Left lung (tissue), 10 donors: ENCODE results near the gene NAALADL2. TPM values are rescaled to one million over a fixed set of nuclear protein-coding genes. Genes with fewer than 3 reads are reported as not detected.

Experiments used
- ATAC-seq: fragments of 200-7000 bp; cut with Tn5 transposase; one replicate; pipeline ENCODE4 v1.9.1; 2020; ENCODE audit warnings: moderate library complexity
- DNase-seq, 4 donors: peaks; one replicate each; pipeline ENCODE4 v3.0.0-alpha.2; 2013 to 2020
- H3K27ac ChIP-seq, 2 donors: fragments of 200-600 bp; sonication (generic) in 1 of 2; one replicate each; pipeline versions ENCODE4 v1.5.0 to v1.8.0; 2020 to 2021
- H3K27me3 ChIP-seq, 2 donors: fragments of 200-600 bp; sonication (generic) in 1 of 2; one replicate each; pipeline versions ENCODE4 v1.5.0 to v1.8.0; 2020 to 2021
- H3K36me3 ChIP-seq, 2 donors: fragments of 200-600 bp; sonication (generic) in 1 of 2; one replicate each; pipeline versions ENCODE4 v1.5.0 to v1.8.0; 2020 to 2021
- H3K4me1 ChIP-seq, 2 donors: fragments of 200-600 bp; one replicate each; pipeline ENCODE4 v1.8.0; 2021
- H3K4me3 ChIP-seq, 2 donors: fragments of 200-600 bp; sonication (generic) in 1 of 2; one replicate each; pipeline versions ENCODE4 v1.5.0 to v1.8.0; 2020 to 2021; ENCODE audit warnings: mild to moderate bottlenecking in 1 of 2
- H3K9me3 ChIP-seq, 2 donors: fragments of 200-600 bp; sonication (generic) in 1 of 2; one replicate each; pipeline versions ENCODE4 v1.5.0 to v1.8.0; 2020 to 2021
- intact Hi-C, 2 donors: fragments of 100-400 bp; cut with DNase I; formaldehyde crosslinking; loops; one replicate each; pipeline versions ENCODE4 v1.11.2 to v1.14.2; 2022
- polyA plus RNA-seq, 6 donors: library from polyadenylated mRNA; unstranded; fragments of 120-200 nt; gene quantifications; one replicate each; pipeline ENCODE4 v1.2.1, GENCODE V29; 2013; ENCODE audit not compliant: insufficient read length in 6 of 6
- total RNA-seq, 2 donors: library from RNA; stranded (reverse); fragmentation: NEBNext Ultra II Directional; extraction: Animal tissue kit (Norgen Biotek cat#: 25700); gene quantifications; one replicate each; pipeline ENCODE4 v1.2.1, GENCODE V29; 2021
- TF ChIP-seq, protein P1 (sequence below), 2 donors: fragments of 200-600 bp; sonication (generic) in 1 of 2; IDR thresholded peaks; one replicate each; pipeline versions ENCODE4 v1.5.0 to v1.8.0; 2021; ENCODE audit warnings: antibody characterized with exemption in 2 of 2
- donor health status: DM: no; HTN: yes; CAD: no.
- donor health status: DM: no; HTN: no; CAD: no.

Gene NAALADL2
- total and polyA plus RNA-seq, 8 donors: 9.8 to 23.3 (median 17.8) TPM

DNA sequence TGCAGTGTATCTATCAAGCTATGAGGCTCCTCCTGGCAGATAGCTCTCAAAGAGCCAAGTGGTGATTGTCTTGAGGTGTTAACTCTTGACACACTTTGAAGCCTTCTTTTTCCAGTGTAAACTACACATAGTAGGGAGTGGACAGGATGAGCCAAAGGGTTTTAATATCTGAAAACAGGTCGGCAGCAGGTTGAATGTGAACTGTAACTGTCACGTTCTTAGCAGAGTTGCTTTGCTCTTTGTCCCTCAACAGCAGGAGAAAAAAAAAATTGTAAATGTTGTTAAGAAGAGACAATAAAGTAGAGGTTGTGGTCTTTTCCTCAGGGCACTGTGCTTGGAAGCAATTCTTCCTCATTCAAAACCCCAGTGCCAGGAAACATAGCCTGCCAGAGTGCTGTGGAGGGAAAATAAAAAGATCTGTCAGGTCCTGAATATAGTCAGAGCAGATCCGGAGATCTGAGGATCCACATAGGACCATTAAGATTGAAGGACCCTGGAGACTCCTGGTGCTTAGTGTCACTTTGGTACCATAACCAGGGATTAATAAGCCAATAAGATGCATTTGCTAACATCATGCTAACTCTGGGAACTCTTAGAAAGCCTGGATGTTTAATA, 229.7 kb downstream of the NAALADL2 start:
- peaks cover 0 to 3% of the 10 kb centered on the region in 2 donors for H3K9me3 ChIP-seq
- TF ChIP-seq, protein P1, sequence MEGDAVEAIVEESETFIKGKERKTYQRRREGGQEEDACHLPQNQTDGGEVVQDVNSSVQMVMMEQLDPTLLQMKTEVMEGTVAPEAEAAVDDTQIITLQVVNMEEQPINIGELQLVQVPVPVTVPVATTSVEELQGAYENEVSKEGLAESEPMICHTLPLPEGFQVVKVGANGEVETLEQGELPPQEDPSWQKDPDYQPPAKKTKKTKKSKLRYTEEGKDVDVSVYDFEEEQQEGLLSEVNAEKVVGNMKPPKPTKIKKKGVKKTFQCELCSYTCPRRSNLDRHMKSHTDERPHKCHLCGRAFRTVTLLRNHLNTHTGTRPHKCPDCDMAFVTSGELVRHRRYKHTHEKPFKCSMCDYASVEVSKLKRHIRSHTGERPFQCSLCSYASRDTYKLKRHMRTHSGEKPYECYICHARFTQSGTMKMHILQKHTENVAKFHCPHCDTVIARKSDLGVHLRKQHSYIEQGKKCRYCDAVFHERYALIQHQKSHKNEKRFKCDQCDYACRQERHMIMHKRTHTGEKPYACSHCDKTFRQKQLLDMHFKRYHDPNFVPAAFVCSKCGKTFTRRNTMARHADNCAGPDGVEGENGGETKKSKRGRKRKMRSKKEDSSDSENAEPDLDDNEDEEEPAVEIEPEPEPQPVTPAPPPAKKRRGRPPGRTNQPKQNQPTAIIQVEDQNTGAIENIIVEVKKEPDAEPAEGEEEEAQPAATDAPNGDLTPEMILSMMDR (IDR thresholded peaks at IDR 0.05): no peak

DNA sequence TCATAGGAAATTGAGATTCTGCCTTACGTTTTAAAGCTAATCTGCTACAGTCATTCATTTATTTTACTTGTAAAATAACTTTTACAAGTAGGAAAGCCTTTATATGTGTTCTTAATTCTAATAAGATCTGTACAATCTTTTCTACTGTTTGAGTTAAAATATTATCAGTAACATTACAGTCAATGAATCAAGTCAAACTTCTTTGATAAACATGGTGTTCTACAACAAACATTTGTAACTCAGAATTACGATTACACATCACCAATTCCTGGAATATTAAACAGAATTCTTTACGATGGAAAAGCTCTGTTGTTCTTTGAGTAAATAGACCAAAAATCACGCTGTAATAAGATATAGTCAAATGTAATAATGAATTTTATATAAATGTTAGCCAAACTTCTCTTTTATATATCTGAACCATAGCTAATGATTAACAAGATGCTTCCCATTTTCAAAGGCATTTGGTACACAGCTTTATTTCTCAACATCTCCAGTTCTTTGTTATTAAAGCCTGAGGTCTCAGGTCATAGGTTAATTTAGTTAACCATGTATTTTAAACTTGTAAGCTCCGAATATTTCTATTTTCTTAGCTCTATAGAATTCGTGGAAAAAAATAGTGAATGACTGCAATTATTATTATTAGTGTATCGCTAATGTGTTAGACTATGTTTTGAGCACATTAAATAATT, 232.4 kb downstream of the NAALADL2 start:
- Histone ChIP-seq H3K4me3 (no peak overlapping the region), H3K9me3 (peaks cover 0 to 3% of the 10 kb centered on the region in 2 donors), H3K4me1 (no peaks in the 10 kb centered on the region), H3K27ac (no peak overlapping the region), H3K27me3 (no peaks in the 10 kb centered on the region), H3K36me3 (no peaks in the 10 kb centered on the region)
- intact Hi-C loops: no loop called here
- TF ChIP-seq, protein P1 (IDR thresholded peaks at IDR 0.05): no peak
- no peak for ATAC-seq
- DNase-seq: no peak

More for the DNA sequence above, 229.7 kb downstream of the NAALADL2 start:
- Histone ChIP-seq H3K4me1 (no peaks in the 10 kb centered on the region), H3K4me3 (no peak overlapping the region), H3K36me3 (no peaks in the 10 kb centered on the region), H3K27me3 (no peaks in the 10 kb centered on the region), H3K27ac (no peak overlapping the region)
- DNase-seq (no peak), ATAC-seq (no peak)
- intact Hi-C loops: no loop called here

DNA sequence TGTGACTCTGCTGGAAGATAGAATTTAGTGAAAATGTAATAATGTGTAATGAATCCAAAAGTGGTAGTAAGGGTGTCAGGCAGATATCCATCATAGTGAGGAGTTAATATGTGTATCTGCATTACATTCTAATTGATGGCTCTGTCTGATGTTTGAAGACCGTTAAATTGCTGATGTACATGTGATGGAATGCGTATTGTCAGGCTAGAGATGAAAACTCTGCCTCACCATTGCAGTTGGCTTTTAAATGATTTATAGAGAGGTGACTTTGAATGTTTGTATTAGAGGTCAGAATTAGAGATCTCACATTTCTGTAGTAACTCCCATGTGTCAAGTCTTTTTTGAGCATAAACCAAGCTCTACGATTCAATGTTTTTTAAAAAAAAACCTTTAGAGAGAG, 234.6 kb downstream of the NAALADL2 start:
- no peaks in the 10 kb centered on the region for H3K4me1 ChIP-seq
- no peak for DNase-seq
- intact Hi-C loops: no loop called here

DNA sequence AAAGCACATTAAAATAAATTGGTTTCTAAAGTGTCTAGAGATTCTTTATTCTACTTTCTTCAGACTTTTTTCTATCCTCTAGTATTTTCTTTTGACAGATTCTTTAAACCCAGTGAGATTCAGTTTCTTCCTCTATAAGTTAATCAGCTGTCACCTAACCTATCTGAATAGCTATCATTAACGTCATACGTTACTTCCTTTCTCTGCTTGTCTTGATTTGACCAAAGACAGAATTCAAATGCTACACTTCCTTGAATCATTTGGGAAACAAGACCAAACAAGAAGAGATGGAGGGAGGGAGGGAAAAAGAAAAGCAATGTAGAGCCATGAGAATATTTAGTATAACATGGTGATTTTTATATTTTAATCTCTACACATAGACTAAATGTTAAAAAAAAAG, 235.2 kb downstream of the NAALADL2 start:
- intact Hi-C loops: no loop called here
- H3K27me3 ChIP-seq: no peaks in the 10 kb centered on the region
- no peaks in the 10 kb centered on the region for H3K9me3 ChIP-seq
- no peak for DNase-seq
- TF ChIP-seq, protein P1 (IDR thresholded peaks at IDR 0.05): no peak
- no peak for ATAC-seq
- H3K27ac ChIP-seq: no peak overlapping the region
- no peak overlapping the region for H3K4me3 ChIP-seq
- H3K4me1 ChIP-seq: no peaks in the 10 kb centered on the region
- no peaks in the 10 kb centered on the region for H3K36me3 ChIP-seq

More for the DNA sequence above, 234.6 kb downstream of the NAALADL2 start:
- no peak for ATAC-seq
- Histone ChIP-seq H3K4me3 (no peak overlapping the region), H3K9me3 (no peaks in the 10 kb centered on the region), H3K27ac (no peak overlapping the region), H3K36me3 (no peaks in the 10 kb centered on the region), H3K27me3 (no peaks in the 10 kb centered on the region)
- TF ChIP-seq, protein P1 (IDR thresholded peaks at IDR 0.05): no peak

DNA sequence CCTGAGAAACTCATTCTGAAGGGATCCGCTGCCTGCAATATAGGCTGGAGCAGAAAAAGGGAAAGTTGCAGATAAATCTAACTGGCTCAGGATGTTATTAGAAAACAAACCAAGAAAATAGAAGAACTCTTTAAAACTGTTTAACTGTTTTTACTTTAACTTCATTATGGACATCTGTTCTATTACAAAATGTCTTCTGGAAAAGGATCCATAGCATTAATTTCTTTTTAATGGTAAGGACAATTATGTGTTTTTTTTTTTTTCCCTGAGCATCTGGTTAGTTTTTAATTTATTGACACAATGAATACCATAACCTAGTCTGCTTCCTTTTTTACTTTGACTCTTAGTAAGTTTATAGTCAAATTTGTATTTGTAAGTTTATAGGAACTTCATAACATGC, 239.5 kb downstream of the NAALADL2 start:
- intact Hi-C loops: no loop called here
- TF ChIP-seq, protein P1 (IDR thresholded peaks at IDR 0.05): no peak
- Histone ChIP-seq H3K4me3 (no peak overlapping the region), H3K27ac (no peak overlapping the region), H3K27me3 (no peaks in the 10 kb centered on the region), H3K9me3 (no peaks in the 10 kb centered on the region), H3K36me3 (no peaks in the 10 kb centered on the region), H3K4me1 (no peaks in the 10 kb centered on the region)
- no peak for ATAC-seq
- no peak for DNase-seq
